HG02970 (cell line): ENCODE data around the gene UNC5B.
"Not testable (repeated sequence)": the region's sequence is repeated elsewhere in the genome, so short reads cannot be mapped to it uniquely, and the experiment has no call there.

Experiments used
- ATAC-seq: cut with Tn5 transposase; IDR thresholded peaks from one replicate; pipeline ENCODE4 v1.9.1; 2021; ENCODE audit warnings: mild to moderate bottlenecking, moderate library complexity, moderate number of reproducible peaks; ENCODE audit not compliant: unreplicated experiment, low FRiP score

Gene UNC5B

DNA sequence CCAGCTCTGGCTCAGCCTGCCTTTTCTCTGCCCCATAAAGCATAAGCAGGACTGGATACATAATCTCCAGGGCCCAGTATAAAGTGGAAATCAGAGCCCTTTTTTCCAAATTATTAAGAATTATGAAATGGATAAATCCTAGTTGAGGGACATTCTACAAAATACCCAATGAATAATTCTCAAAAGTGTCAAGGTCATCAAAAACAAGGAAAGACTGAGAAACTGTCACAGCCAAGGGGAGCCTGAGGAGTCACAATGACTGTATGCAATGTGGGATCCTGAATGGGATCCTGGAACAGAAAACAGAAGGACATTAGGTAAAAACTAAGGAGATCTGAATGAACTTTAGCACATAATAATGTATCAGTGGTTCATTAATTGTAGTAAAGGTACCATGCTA is 4.8 kb upstream of the UNC5B start:
- no peak for ATAC-seq

DNA sequence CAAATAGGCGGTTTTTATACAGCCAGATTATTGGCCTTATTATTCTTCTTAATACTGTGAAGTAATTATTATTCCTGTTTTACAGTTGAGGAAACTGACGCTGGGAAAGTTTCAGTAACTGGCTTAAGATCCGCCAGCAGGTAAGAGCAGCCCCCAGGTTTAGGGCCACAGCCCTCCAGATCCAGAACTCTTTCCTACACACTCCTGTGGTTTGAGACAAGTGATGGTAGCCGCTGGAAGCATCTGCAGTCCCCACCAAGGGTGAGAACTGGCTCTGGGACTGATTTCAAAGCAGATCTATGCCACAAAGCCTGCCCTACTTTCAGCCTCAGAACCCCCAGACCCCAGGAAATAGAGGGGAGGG is 3.0 kb upstream of the UNC5B start:
- no peak for ATAC-seq

DNA sequence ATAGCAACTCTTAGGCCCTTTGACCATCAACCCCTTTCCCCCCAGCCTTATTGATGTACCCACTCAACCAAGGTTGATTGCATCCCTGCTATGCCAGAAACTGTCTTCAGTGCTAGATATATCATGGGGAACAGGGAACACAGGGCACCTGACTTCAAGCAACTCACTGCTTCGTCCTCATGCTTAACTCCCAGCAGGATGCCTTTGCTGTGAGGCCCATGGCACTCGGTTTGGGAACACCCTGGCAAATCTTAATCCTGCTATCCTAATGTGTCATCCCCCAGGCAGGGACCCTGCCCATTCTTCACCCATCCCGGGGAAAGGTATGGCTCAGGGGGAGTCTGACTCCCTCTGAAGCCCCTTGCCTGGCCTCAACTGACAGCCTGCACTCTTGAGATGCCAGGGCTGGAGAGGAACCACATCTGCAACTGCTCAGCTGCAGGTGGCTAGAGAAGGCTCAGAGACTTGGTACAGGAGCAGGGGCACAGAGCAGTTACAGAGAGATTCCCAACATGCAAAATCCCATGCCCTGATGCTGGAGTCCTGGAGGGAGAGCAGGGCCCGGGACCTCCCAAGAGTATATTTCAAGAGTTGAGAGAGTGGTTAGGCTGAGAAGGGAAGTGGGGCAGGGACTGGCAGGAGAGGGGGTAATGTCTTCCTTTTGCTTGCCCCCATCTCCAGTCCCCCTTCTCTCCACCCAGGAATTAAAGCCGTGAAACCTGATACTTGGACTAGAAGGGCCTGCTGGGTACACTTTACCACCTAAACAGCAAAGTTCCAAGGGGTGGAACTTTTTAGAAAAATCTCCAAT is 2.4 kb upstream of the UNC5B start:
- no peak for ATAC-seq

- no peak for ATAC-seq
Observed at GRCh38 chr10:71210542-71210871, 1.9 kb upstream of the UNC5B start.

DNA sequence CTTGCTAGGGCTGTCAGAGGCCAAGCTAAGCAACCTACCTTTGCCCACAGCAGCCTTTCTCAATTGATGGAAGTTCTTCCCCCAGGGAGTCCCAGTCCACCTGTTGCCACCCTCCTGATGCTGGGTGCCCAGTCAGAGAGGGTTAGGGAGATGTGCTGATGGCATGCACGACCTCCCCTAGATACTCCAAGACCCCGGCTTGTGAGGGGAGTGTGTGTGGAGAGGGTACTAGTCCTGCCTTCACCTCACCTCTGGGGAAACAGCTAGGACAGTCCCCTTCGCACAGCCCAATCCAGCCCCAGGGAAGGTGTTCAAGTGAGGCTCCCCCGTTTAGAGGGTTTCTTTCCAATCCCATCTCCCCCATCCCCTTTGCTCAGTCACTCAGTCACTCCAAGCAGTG is 1.3 kb upstream of the UNC5B start:
- ATAC-seq: no peak

- no peak for ATAC-seq
Observed at GRCh38 chr10:71211775-71212317, 524 bp upstream of the UNC5B start.

DNA sequence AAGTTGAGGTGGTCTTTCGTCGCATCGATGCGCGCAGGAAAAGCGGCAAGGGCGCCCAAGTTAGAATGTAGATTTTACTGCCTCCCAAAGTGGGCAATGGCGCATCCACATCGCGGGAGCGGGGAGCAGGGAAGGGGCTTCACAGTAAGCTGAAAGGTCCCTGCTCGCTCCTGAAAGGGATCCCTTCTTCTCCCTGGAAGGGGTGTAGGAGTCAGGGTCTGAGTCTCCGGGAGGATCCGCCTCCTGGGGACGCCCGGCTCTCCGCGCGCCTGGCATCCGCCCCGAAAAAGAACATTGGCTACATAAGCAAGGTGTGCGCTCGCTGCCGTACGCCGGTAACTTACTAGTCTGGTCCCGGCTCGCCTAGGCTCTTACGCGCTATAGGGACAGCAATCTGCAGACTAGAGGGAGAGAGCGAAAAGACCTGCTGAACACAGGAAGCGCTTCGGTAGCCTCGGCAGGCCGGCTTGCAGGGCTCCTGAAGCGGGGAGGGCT is 804 bp downstream of the UNC5B start:
- no peak for ATAC-seq

- ATAC-seq: no peak
Observed at GRCh38 chr10:71213761-71214440, 1.5 kb downstream of the UNC5B start.

DNA sequence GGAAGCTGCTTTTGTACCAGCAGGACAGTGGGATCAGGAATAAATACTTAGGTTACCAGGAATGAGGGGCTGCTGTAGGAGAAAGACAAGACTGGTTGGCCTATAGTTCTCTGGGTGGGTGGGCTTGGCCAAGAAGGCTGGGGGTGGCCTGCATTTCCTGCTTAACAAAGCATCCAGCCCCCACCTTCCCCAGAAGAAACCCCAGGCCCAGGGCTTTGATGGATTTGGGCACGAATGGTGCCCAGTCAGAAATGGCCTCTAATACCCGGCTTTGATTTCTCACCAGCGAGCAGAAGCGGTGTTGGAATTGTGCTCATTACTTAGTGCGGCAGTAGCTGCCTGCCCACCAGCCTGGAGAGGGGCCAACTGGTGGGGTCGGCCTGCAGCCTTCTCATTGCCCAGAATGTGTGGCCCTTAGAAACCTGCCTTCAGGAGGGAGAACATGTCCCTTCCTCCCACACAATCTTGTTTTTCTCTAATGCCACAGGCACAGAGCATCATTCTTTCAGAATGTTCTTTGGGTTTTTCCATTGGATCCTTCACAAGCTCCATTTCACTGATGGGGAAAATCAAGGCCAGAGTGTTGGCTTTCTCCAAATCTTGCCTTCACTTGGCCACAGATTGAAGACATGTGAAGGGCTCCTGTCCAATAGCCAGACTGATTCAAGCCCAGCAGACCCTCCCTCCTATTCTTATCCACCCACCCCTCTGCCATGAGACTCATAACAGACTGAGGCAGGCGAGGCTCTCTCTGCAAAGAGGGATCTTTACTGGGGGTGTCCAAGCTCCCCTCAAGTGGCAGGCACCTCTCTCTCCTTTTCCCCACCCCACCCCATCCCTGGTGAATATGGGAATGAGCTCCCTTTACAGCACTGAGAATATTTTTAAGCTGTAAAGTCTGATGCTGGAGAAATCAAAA is 2.5 kb downstream of the UNC5B start:
- no peak for ATAC-seq

- ATAC-seq: no peak
Observed at GRCh38 chr10:71216363-71216695, 4.0 kb downstream of the UNC5B start.

- ATAC-seq: no peak
Observed at GRCh38 chr10:71216751-71217265, 4.4 kb downstream of the UNC5B start.

- ATAC-seq: no peak
Observed at GRCh38 chr10:71217266-71218045, 5.1 kb downstream of the UNC5B start.

DNA sequence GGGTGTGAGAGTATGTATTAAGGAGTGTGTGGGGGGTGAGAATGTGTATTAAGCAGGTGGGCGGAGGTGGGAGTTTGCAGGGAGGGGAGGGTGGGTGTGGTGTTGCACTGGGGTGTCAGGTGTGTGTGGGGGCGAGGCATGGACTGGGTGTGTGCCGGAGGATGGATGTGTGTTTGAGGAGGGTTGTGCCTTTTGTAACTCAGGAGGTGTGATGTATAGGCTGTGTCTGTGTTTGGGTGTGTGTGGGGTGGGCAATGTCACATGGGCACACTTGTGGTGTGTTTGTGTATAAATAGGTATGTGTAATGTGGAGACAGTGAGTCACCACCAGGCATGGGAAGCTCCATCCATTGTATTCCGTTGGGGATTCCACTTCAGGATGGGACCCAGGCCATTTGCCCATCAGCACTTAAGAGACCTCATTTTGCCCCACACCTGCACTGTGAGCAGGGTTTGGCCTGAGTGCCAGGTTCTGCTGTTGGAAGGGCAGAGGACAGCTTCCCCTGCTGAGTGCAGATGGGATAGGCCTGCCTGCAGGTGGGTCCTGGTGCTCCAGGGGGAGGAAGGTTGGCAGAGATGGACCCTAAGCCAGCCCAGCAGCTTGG is 5.8 kb downstream of the UNC5B start:
- no peak for ATAC-seq

- ATAC-seq: no peak
Observed at GRCh38 chr10:71218651-71219050, 6.3 kb downstream of the UNC5B start.

- not testable (repeated sequence) for ATAC-seq
Observed at GRCh38 chr10:71219236-71219917, 7.0 kb downstream of the UNC5B start.

- ATAC-seq: no peak
Observed at GRCh38 chr10:71219918-71220688, 7.7 kb downstream of the UNC5B start.

GRCh38 chr10:71220689-71221540 is 8.5 kb downstream of the UNC5B start:
- no peak for ATAC-seq
